Anterior cingulate cortex (tissue), 58 donors: ENCODE measurements around the gene KCTD15.

Source experiments
- DNase-seq, 58 donors: peaks; one replicate each; lab custom pipeline; 2025; lab: John Stamatoyannopoulos, UW

The KCTD15 gene

GRCh38 chr19:33794683-33795369 lies 1.8 kb upstream of the KCTD15 start:
- DNase-seq: no peak

- DNase-seq: peak in 53 of 58 donors; percentile 38 to 87 (median 71)
Observed at GRCh38 chr19:33795370-33796163, 1.1 kb upstream of the KCTD15 start.

GRCh38 chr19:33797802-33798671 lies 1.4 kb downstream of the KCTD15 start:
- DNase-seq: peak in 24 of 58 donors; percentile 4 to 48 (median 22)

GRCh38 chr19:33798681-33799111 lies 2.0 kb downstream of the KCTD15 start:
- DNase-seq: no peak

GRCh38 chr19:33799476-33799875 lies 2.8 kb downstream of the KCTD15 start:
- DNase-seq: no peak

- DNase-seq: no peak
Observed at GRCh38 chr19:33800012-33800680, 3.5 kb downstream of the KCTD15 start.

- no peak for DNase-seq
Observed at GRCh38 chr19:33801411-33801810, 4.7 kb downstream of the KCTD15 start.

GRCh38 chr19:33802001-33802400 lies 5.3 kb downstream of the KCTD15 start:
- no peak for DNase-seq

- DNase-seq: no peak
Observed at GRCh38 chr19:33802801-33803200, 6.1 kb downstream of the KCTD15 start.

GRCh38 chr19:33803383-33803782 lies 6.7 kb downstream of the KCTD15 start:
- DNase-seq: no peak

GRCh38 chr19:33804021-33804799 lies 7.5 kb downstream of the KCTD15 start:
- DNase-seq: peak in 29 of 58 donors; percentile 8 to 61 (median 37)

- DNase-seq: no peak
Observed at GRCh38 chr19:33805313-33805712, 8.6 kb downstream of the KCTD15 start.

- DNase-seq: no peak
Observed at GRCh38 chr19:33805840-33806433, 9.3 kb downstream of the KCTD15 start.

GRCh38 chr19:33806434-33806881 lies 9.8 kb downstream of the KCTD15 start:
- no peak for DNase-seq

- no peak for DNase-seq
Observed at GRCh38 chr19:33808399-33808798, 11.7 kb downstream of the KCTD15 start.

- DNase-seq: no peak
Observed at GRCh38 chr19:33809960-33810359, 13.3 kb downstream of the KCTD15 start.

GRCh38 chr19:33810821-33811220 lies 14.2 kb downstream of the KCTD15 start:
- no peak for DNase-seq

- no peak for DNase-seq
Observed at GRCh38 chr19:33811246-33811645, 14.6 kb downstream of the KCTD15 start.
